K562 (cell line): ENCODE measurements around the gene TRIP10. TPM values are rescaled to one million over a fixed set of nuclear protein-coding genes. Genes with fewer than 3 reads are reported as not detected.

Source experiments
- ATF7 ChIP-seq: fragments of 450-650 bp; IDR thresholded peaks from 2 replicates; pipeline ENCODE4 v1.7.1; 2014; ENCODE audit warnings: mild to moderate bottlenecking, moderate library complexity
- BCOR ChIP-seq: fragments of 450-650 bp; IDR thresholded peaks from 2 replicates; pipeline ENCODE4 v1.6.1; 2016
- CTCF ChIP-seq, 3 experiments: IDR thresholded peaks in 2 of 3; conservative IDR thresholded peaks in 1 of 3; 2 replicates each; pipeline ENCODE4 v1.5.1; 2011 to 2012; ENCODE audit warnings: low read length in 3 of 3, mild to moderate bottlenecking in 3 of 3, control low read depth in 2 of 3, improper control_type of control experiment in 1 of 3, inconsistent platforms in 1 of 3, low read depth in 1 of 3, mixed read lengths in 1 of 3, moderate library complexity in 1 of 3; ENCODE audit not compliant: insufficient read depth in 2 of 3
- HNRNPUL1 ChIP-seq: fragments of 200-400 bp; formaldehyde crosslinking; IDR thresholded peaks from 2 replicates; pipeline ENCODE4 v1.6.1; 2017; ENCODE audit warnings: low read length
- JUND ChIP-seq, 2 experiments: IDR thresholded peaks; 2 replicates in 1 of 2; 3 replicates in 1 of 2; pipeline ENCODE4 v1.6.1; 2011; ENCODE audit warnings: borderline replicate concordance in 2 of 2, low read depth in 2 of 2, low read length in 2 of 2, improper control_type of control experiment in 1 of 2, missing biosample characterization in 1 of 2, missing genetic modification characterization in 1 of 2, missing genetic modification reagents in 1 of 2
- PHTF2 ChIP-seq: fragments of 250-450 bp; sonication (Bioruptor Pico); IDR thresholded peaks from 2 replicates; pipeline ENCODE4 v1.5.0; 2021; ENCODE audit warnings: mild to moderate bottlenecking
- POLR2AphosphoS2 ChIP-seq: IDR thresholded peaks from 2 replicates; pipeline ENCODE4 v1.6.1; 2012; ENCODE audit warnings: low read length, improper control_type of control experiment
- RAD21 ChIP-seq, 2 experiments: fragments of 250-450 bp in 1 of 2; fragments of 450-650 bp in 1 of 2; sonication (Bioruptor Pico) in 1 of 2; formaldehyde crosslinking in 1 of 2; IDR thresholded peaks in 1 of 2; conservative IDR thresholded peaks in 1 of 2; 2 replicates each; pipeline versions ENCODE4 v1.4.0 to v1.8.0; 2020 to 2022; ENCODE audit warnings: mild to moderate bottlenecking in 2 of 2, moderate library complexity in 1 of 2
- REST ChIP-seq, 2 experiments: fragments of 450-650 bp; formaldehyde crosslinking in 1 of 2; IDR thresholded peaks; 2 replicates each; pipeline versions ENCODE4 v1.4.0 to v1.6.1; 2014 to 2020; ENCODE audit warnings: mild to moderate bottlenecking in 2 of 2, borderline replicate concordance in 1 of 2, low read depth in 1 of 2
- TBP ChIP-seq: optimal IDR thresholded peaks from 2 replicates; pipeline ENCODE3; 2011; ENCODE audit warnings: low read depth, low read length, improper control_type of control experiment
- TFAP4 ChIP-seq: sonication (generic); formaldehyde crosslinking; IDR thresholded peaks from 2 replicates; pipeline ENCODE4 v1.8.0; 2022; ENCODE audit warnings: missing genetic modification reagents, mild to moderate bottlenecking, moderate library complexity, borderline replicate concordance
- ZFP30 ChIP-seq: fragments of 250-450 bp; sonication (Bioruptor Pico); IDR thresholded peaks from 2 replicates; pipeline ENCODE4 v1.8.0; 2022; ENCODE audit warnings: moderate library complexity, mild to moderate bottlenecking, inconsistent platforms, borderline replicate concordance
- ZNF24 ChIP-seq: fragments of 450-650 bp; IDR thresholded peaks from 2 replicates; pipeline ENCODE4 v1.6.1; 2016
- ZNF263 ChIP-seq: sonication (generic); formaldehyde crosslinking; IDR thresholded peaks from 2 replicates; pipeline ENCODE4 v1.8.0; 2022; ENCODE audit warnings: mild to moderate bottlenecking, missing genetic modification reagents, borderline replicate concordance
- ZNF431 ChIP-seq: sonication (generic); formaldehyde crosslinking; IDR thresholded peaks from 2 replicates; pipeline ENCODE4 v1.8.0; 2022; ENCODE audit warnings: mild to moderate bottlenecking, missing genetic modification reagents
- polyA plus RNA-seq, 8 experiments: library from polyadenylated mRNA; depleted of rRNA in 4 of 8; stranded (reverse) in 5 of 8; unstranded in 3 of 8; fragments of >200 nt; fragmentation: Nextera tagmentation in 2 of 8; fragmentation: Illumina TruSeq in 1 of 8; extraction: Ambion mirVana in 2 of 8; extraction: Trizol in 1 of 8; gene quantifications; 2 replicates each; pipeline versions ENCODE4 v1.2.1 to v1.2.3, GENCODE V29; 2011 to 2014; ENCODE audit warnings: inconsistent platforms in 1 of 8, missing spikeins in 1 of 8
- total RNA-seq, 7 experiments: library from RNA; depleted of rRNA in 6 of 7; stranded (reverse); fragments of >200 nt in 6 of 7; fragmentation: Illumina TruSeq in 2 of 7; extraction: Trizol in 2 of 7; gene quantifications; 2 replicates each; pipeline versions ENCODE4 v1.2.1 to v1.2.3, GENCODE V29; 2011 to 2021; ENCODE audit warnings: low replicate concordance in 1 of 7

TRIP10 gene
- total and polyA plus RNA-seq, 9 of the 15 experiments (the other 6 are each of a cell fraction or from before 2014, with no cell fraction given): 1.2 to 66.8 (median 36.1) TPM

DNA sequence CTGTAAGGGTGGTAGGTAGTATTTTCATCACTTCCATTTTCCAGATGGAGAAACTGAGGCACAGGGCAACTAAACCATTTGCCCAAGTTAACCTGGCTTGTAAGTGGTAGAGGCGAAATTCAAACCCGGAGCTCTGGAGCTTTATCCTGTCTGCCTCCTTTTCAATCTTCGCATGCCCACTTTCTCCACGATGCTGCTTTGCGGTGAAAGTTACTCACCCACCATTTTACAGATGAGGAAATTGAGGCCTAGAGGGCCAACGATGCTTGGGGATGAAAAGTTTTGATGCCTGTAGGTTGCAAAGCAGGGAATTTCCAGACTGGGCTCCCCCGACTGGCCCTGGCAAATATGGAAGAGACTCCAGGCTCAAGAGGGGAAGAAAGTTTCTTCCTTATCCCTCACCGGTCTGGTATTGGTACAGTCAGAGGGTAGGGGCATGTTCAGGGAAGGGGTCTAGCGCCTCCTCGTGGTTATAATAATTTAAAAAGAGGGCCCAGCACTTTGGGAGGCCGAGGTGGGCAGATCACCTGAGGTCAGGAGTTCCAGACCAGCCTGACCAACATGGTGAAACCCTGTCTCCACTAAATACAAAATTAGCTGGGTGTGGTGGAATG is 29.6 kb downstream of the TRIP10 start (continued):
- peak; percentile 25; the same call in 1 of the 2 replicates for TF ChIP-seq TFAP4 (CRISPR knock-in tag)
- TF ChIP-seq ZNF431 (CRISPR knock-in tag): no peak
- peak; percentile 57 to 58 (median 58) for TF ChIP-seq CTCF (IDR thresholded peaks at IDR 0.05 in 2 of 3, conservative IDR thresholded peaks at IDR 0.05 in 1 of 3; ENCODE audit: insufficient read depth in 2 of 3, low read depth in 1 of 3, low read length in 3 of 3)
- TF ChIP-seq ATF7: peak; percentile 31; the same call in 1 of the 2 replicates
- no peak for TF ChIP-seq TBP
- peak; percentile 30; the same call in 1 of the 2 replicates for TF ChIP-seq JUND (IDR thresholded peaks at IDR 0.05; ENCODE audit: borderline replicate concordance, low read depth, low read length)
- no peak for TF ChIP-seq JUND (tag; IDR thresholded peaks at IDR 0.05; ENCODE audit: borderline replicate concordance, low read depth, low read length)
- no peak for TF ChIP-seq PHTF2 (CRISPR knock-in tag)
- TF ChIP-seq ZNF263: peak; percentile 22; the same call in 1 of the 2 replicates
- TF ChIP-seq ZFP30 (CRISPR knock-in tag): no peak
- no peak for TF ChIP-seq ZNF24
- TF ChIP-seq HNRNPUL1: no peak
- no peak for TF ChIP-seq POLR2AphosphoS2
- peak; percentile 41; the same call in 1 of the 2 replicates for TF ChIP-seq REST (IDR thresholded peaks at IDR 0.05; ENCODE audit: borderline replicate concordance)
- TF ChIP-seq REST (CRISPR knock-in tag; IDR thresholded peaks at IDR 0.05; ENCODE audit: low read depth): no peak
- peak; percentile 15 to 67; a peak in 2 of 4 replicates for TF ChIP-seq RAD21 (CRISPR knock-in tag; conservative IDR thresholded peaks at IDR 0.05 in 1 of 2, IDR thresholded peaks at IDR 0.05 in 1 of 2)
- TF ChIP-seq BCOR: 0 out of 2 replicates have a peak, but pooled peaks have one; percentile 34
